SK-N-SH (cell line): ENCODE data around the gene ATP5MC3. TPM values are rescaled to one million over a fixed set of nuclear protein-coding genes. Genes with fewer than 3 reads are reported as not detected.

Experiments
- CTCF ChIA-PET: fragments of 300-600, 350-600 bp; formaldehyde crosslinking; extraction: SDS; loops from one replicate; lab custom pipeline; 2021; lab: Yijun Ruan, JAX
- POLR2A ChIA-PET: fragments of 350-600 bp; sonication (Branson Sonifier 250); formaldehyde crosslinking; extraction: SDS; loops from one replicate; lab custom pipeline; 2020; ENCODE audit warnings: antibody characterized with exemption, inconsistent platforms; lab: Yijun Ruan, JAX
- DNase-seq: peaks from one replicate; pipeline ENCODE4 v3.0.0; 2012
- H2AFZ ChIP-seq: fragments of 200-600 bp; sonication (generic); 2 replicates; pipeline ENCODE4 v1.8.1; 2016; ENCODE audit warnings: antibody characterized with exemption, mild to moderate bottlenecking, low read depth
- H3F3A ChIP-seq: fragments of 200-600 bp; sonication (generic); replicated peaks from 2 replicates; pipeline ENCODE3; 2016; ENCODE audit warnings: antibody characterized with exemption, mild to moderate bottlenecking; ENCODE audit not compliant: insufficient read depth
- H3K27ac ChIP-seq, 2 experiments: fragments of 200-500 bp in 1 of 2; fragments of 200-600 bp in 1 of 2; sonication (Bioruptor generic) in 1 of 2; sonication (generic), shearing (Covaris generic) in 1 of 2; 2 replicates each; pipeline versions ENCODE4 v1.5.1 to v1.6.1; 2014 to 2016; ENCODE audit warnings: low read depth in 2 of 2, inconsistent platforms in 1 of 2, low read length in 1 of 2, mild to moderate bottlenecking in 1 of 2, mixed read lengths in 1 of 2
- H3K27me3 ChIP-seq: fragments of 200-600 bp; sonication (generic), shearing (Covaris generic); 2 replicates; pipeline ENCODE4 v1.6.1; 2016; ENCODE audit warnings: mixed run types; ENCODE audit not compliant: insufficient read depth
- H3K36me3 ChIP-seq, 2 experiments: fragments of 200-500 bp in 1 of 2; fragments of 200-600 bp in 1 of 2; sonication (Bioruptor generic) in 1 of 2; sonication (generic) in 1 of 2; replicated peaks in 1 of 2; 2 replicates each; pipeline versions ENCODE3 to v1.5.1; 2014 to 2016; ENCODE audit warnings: low read length in 1 of 2, mild to moderate bottlenecking in 1 of 2; ENCODE audit not compliant: insufficient read depth in 2 of 2, control insufficient read depth in 1 of 2
- H3K4me1 ChIP-seq, 2 experiments: fragments of 200-500 bp in 1 of 2; fragments of 200-600 bp in 1 of 2; sonication (Bioruptor generic) in 1 of 2; sonication (generic), shearing (Covaris generic) in 1 of 2; 2 replicates each; pipeline versions ENCODE4 v1.5.1 to v1.6.1; 2014 to 2016; ENCODE audit warnings: low read depth in 1 of 2, low read length in 1 of 2, mixed run types in 1 of 2; ENCODE audit not compliant: insufficient read depth in 2 of 2, control insufficient read depth in 1 of 2
- H3K4me2 ChIP-seq: fragments of 200-600 bp; sonication (generic), shearing (Covaris generic); 2 replicates; pipeline ENCODE4 v1.6.1; 2017; ENCODE audit warnings: mixed run types
- H3K4me3 ChIP-seq, 2 experiments: fragments of 200-500 bp in 1 of 2; fragments of 200-600 bp in 1 of 2; sonication (Bioruptor generic) in 1 of 2; sonication (generic), shearing (Covaris generic) in 1 of 2; 2 replicates each; pipeline versions ENCODE4 v1.5.1 to v1.8.1; 2014 to 2016; ENCODE audit warnings: low read depth in 2 of 2, inconsistent platforms in 1 of 2, low read length in 1 of 2, mild to moderate bottlenecking in 1 of 2, mixed read lengths in 1 of 2, moderate library complexity in 1 of 2
- H3K79me2 ChIP-seq: fragments of 200-600 bp; sonication (generic); 2 replicates; pipeline ENCODE4 v1.8.1; 2017; ENCODE audit warnings: mild to moderate bottlenecking; ENCODE audit not compliant: insufficient read depth
- H3K9ac ChIP-seq: fragments of 200-600 bp; sonication (generic); 2 replicates; pipeline ENCODE4 v1.6.1; 2017; ENCODE audit warnings: mixed run types
- H3K9me2 ChIP-seq: fragments of 200-600 bp; sonication (generic); 2 replicates; pipeline ENCODE4 v1.6.1; 2017; ENCODE audit warnings: mixed run types
- H3K9me3 ChIP-seq: fragments of 200-600 bp; sonication (generic); 2 replicates; pipeline ENCODE4 v1.6.1; 2017; ENCODE audit warnings: mixed run types, mild to moderate bottlenecking, moderate library complexity
- H4K20me1 ChIP-seq: fragments of 200-600 bp; sonication (generic); 2 replicates; pipeline ENCODE4 v1.6.1; 2017; ENCODE audit warnings: mild to moderate bottlenecking, mixed run types; ENCODE audit not compliant: insufficient read depth
- ELF1 ChIP-seq: IDR thresholded peaks from 2 replicates; pipeline ENCODE4 v1.4.0; 2012
- EP300 ChIP-seq, 2 experiments: IDR thresholded peaks; 2 replicates each; pipeline versions ENCODE4 v1.4.0 to v1.6.1; 2012; ENCODE audit warnings: borderline replicate concordance in 1 of 2, low read depth in 1 of 2, low read length in 1 of 2
- EZH2phosphoT487 ChIP-seq: fragments of 200-600 bp; sonication (generic); IDR thresholded peaks from 2 replicates; pipeline ENCODE4 v1.6.1; 2017; ENCODE audit warnings: low read depth, mixed run types, mild to moderate bottlenecking, antibody characterized with exemption, moderate library complexity, borderline replicate concordance
- FOXJ3 ChIP-seq: sonication (generic); formaldehyde crosslinking; IDR thresholded peaks from 2 replicates; pipeline ENCODE4 v1.5.1; 2020; ENCODE audit warnings: mild to moderate bottlenecking, missing genetic modification reagents
- GABPA ChIP-seq: IDR thresholded peaks from 2 replicates; pipeline ENCODE4 v1.4.0; 2012; ENCODE audit warnings: low read depth, mild to moderate bottlenecking
- GATA2 ChIP-seq: sonication (generic); formaldehyde crosslinking; IDR thresholded peaks from 2 replicates; pipeline ENCODE4 v1.5.0; 2020; ENCODE audit warnings: mild to moderate bottlenecking, missing genetic modification reagents
- IRF3 ChIP-seq: fragments of 150-350 bp; IDR thresholded peaks from 2 replicates; pipeline ENCODE4 v1.6.1; 2016; ENCODE audit warnings: mild to moderate bottlenecking, low read depth, low read length
- MXI1 ChIP-seq: IDR thresholded peaks from 2 replicates; pipeline ENCODE4 v1.6.1; 2012; ENCODE audit warnings: mild to moderate bottlenecking, low read depth, low read length, improper control_type of control experiment
- REST ChIP-seq: IDR thresholded peaks from 2 replicates; pipeline ENCODE4 v1.6.1; 2012; ENCODE audit warnings: mild to moderate bottlenecking, low read depth, low read length, moderate library complexity
- RFX5 ChIP-seq: IDR thresholded peaks from 2 replicates; pipeline ENCODE4 v1.6.1; 2012; ENCODE audit warnings: mild to moderate bottlenecking, improper control_type of control experiment, low read length
- RXRA ChIP-seq: IDR thresholded peaks from 2 replicates; pipeline ENCODE4 v1.4.0; 2012; ENCODE audit warnings: low read depth, mild to moderate bottlenecking, borderline replicate concordance
- SIN3A ChIP-seq: IDR thresholded peaks from 2 replicates; pipeline ENCODE4 v1.6.1; 2012; ENCODE audit warnings: low read depth, mild to moderate bottlenecking, low read length, moderate library complexity, borderline replicate concordance
- SMC3 ChIP-seq: IDR thresholded peaks from 2 replicates; pipeline ENCODE4 v1.6.1; 2012; ENCODE audit warnings: low read depth, low read length, improper control_type of control experiment
- TCF12 ChIP-seq: IDR thresholded peaks from 2 replicates; pipeline ENCODE4 v1.4.0; 2012
- USF1 ChIP-seq: IDR thresholded peaks from 2 replicates; pipeline ENCODE4 v1.4.0; 2012; ENCODE audit warnings: low read depth, borderline replicate concordance
- USF2 ChIP-seq: fragments of 150-350 bp; IDR thresholded peaks from 2 replicates; pipeline ENCODE4 v1.6.1; 2017; ENCODE audit warnings: antibody characterized with exemption, low read length, low read depth, borderline replicate concordance
- ZBTB33 ChIP-seq: IDR thresholded peaks from 2 replicates; pipeline ENCODE4 v1.4.0; 2012; ENCODE audit warnings: low read depth, borderline replicate concordance
- WGBS: methylation state at CpG from one replicate; pipeline ENCODE4 v1.1.6; 2017; ENCODE audit warnings: low lambda C conversion rate; 5-methylcytosine and 5-hydroxymethylcytosine counted together
- polyA plus RNA-seq, 3 experiments: library from polyadenylated mRNA; depleted of rRNA; stranded (reverse); fragments of >200 nt; gene quantifications; 2 replicates each; pipeline ENCODE4 v1.2.3, GENCODE V29; 2012

ATP5MC3 gene
- polyA plus RNA-seq, 1 of the 3 experiments (the other 2 are of a cell fraction) = 365 TPM

- H3K9ac ChIP-seq = no peak overlapping the region
- no peaks in the 10 kb centered on the region for H3K27me3 ChIP-seq
- no peaks in the 10 kb centered on the region for H3K9me3 ChIP-seq
- no peak overlapping the region for H2AFZ ChIP-seq
- peaks cover 25 to 31% of the 10 kb centered on the region in 2 experiments for H3K36me3 ChIP-seq
- CTCF ChIA-PET = no interaction called here
- peaks cover 98% of the 10 kb centered on the region for H3K79me2 ChIP-seq
- H3K4me2 ChIP-seq = no peak overlapping the region
- DNase-seq = no peak
- no peak for TF ChIP-seq RFX5
- TF ChIP-seq TCF12 = no peak
- TF ChIP-seq ELF1 = no peak
- TF ChIP-seq ZBTB33 = no peak
- TF ChIP-seq SIN3A = no peak
- no peak for TF ChIP-seq USF2
- no peak for TF ChIP-seq FOXJ3 (CRISPR knock-in tag)
- TF ChIP-seq MXI1 = no peak
- no peak for TF ChIP-seq SMC3
- TF ChIP-seq IRF3 = no peak
- TF ChIP-seq EZH2phosphoT487 = no peak
- TF ChIP-seq RXRA = no peak
- TF ChIP-seq USF1 = no peak
- TF ChIP-seq, all 33 proteins: peak for 0
- POLR2A ChIA-PET = no interaction called here
- no peaks in the 10 kb centered on the region for H3F3A ChIP-seq
- H4K20me1 ChIP-seq = peaks cover 49% of the 10 kb centered on the region
- no peaks in the 10 kb centered on the region for H3K9me2 ChIP-seq
- no peaks in the 10 kb centered on the region for H3K4me1 ChIP-seq
- no peak overlapping the region for H3K27ac ChIP-seq
- H3K4me3 ChIP-seq = no peak overlapping the region
- 96% methylated on average over 2 of the region's 2 CpGs for WGBS
Measured at GRCh38 chr2:175143678-175144077, 37.8 kb downstream of the ATP5MC3 start.

GRCh38 chr2:175143191-175143590 is 38.3 kb downstream of the ATP5MC3 start:
- no peaks in the 10 kb centered on the region for H3K4me1 ChIP-seq
- no peak overlapping the region for H3K4me2 ChIP-seq
- WGBS = 53% methylated on average over 1 of the region's 1 CpG
- H3K4me3 ChIP-seq = no peak overlapping the region
- TF ChIP-seq FOXJ3 (CRISPR knock-in tag) (no peak), EP300 (IDR thresholded peaks at IDR 0.05; ENCODE audit: borderline replicate concordance in 1 of 2, low read depth in 1 of 2, low read length in 1 of 2) (no peak), GABPA (no peak), SIN3A (no peak), GATA2 (CRISPR knock-in tag) (no peak), REST (no peak)
- no peak overlapping the region for H3K9ac ChIP-seq
- ChIA-PET CTCF (no interaction called here), POLR2A (no interaction called here)
- DNase-seq = no peak
- H4K20me1 ChIP-seq = peaks cover 44% of the 10 kb centered on the region
- no peaks in the 10 kb centered on the region for H3K9me3 ChIP-seq
- peaks cover 98% of the 10 kb centered on the region for H3K79me2 ChIP-seq
- no peak overlapping the region for H3K27ac ChIP-seq
- H3F3A ChIP-seq = no peaks in the 10 kb centered on the region
- no peak overlapping the region for H2AFZ ChIP-seq
- H3K9me2 ChIP-seq = no peaks in the 10 kb centered on the region
- H3K36me3 ChIP-seq = peaks cover 23 to 31% of the 10 kb centered on the region in 2 experiments
- no peaks in the 10 kb centered on the region for H3K27me3 ChIP-seq
